GM12872 (cell line): ENCODE data around the gene ROGDI.

Experiments used
- TF ChIP-seq, protein P1 (sequence below): IDR thresholded peaks from 3 replicates; pipeline ENCODE4 v1.5.1; 2011; ENCODE audit warnings: low read depth, mild to moderate bottlenecking, low read length, moderate library complexity; ENCODE audit not compliant: insufficient read depth

ROGDI gene

DNA sequence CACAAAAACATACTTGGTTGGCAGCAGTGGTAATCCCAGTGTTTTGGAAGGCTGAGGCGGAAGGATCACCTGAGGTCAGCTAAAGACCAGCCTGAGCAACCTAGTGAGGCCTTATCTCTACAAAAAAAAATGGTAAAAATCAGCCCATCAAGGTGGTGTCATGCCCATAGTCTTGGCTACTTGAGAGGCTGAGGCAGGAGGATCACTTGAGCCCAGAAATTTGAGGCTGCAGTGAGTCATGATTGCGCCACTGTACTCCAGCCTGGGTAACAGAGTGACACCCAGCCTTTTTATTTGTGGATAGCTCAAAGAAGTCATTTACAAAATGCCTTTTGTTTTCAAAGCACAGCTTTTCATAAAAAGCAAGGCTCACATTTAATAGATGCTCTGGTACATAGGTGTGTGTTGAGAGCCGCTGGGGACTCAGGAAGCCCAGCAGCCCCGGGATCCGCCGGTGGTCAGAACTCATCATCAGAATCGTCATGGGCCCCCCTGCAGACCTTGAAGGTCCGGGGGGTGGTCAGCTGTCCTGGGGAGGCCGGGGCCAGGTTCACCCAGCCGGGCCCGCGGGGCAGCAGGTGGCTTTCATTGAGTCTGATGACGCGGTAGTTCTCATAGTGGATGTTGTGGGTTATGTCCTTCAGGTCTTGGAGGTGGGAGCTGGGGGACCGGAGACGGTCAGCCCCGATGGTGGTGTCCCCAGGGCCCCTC is 24.9 kb downstream of the ROGDI start:
- TF ChIP-seq, protein P1, sequence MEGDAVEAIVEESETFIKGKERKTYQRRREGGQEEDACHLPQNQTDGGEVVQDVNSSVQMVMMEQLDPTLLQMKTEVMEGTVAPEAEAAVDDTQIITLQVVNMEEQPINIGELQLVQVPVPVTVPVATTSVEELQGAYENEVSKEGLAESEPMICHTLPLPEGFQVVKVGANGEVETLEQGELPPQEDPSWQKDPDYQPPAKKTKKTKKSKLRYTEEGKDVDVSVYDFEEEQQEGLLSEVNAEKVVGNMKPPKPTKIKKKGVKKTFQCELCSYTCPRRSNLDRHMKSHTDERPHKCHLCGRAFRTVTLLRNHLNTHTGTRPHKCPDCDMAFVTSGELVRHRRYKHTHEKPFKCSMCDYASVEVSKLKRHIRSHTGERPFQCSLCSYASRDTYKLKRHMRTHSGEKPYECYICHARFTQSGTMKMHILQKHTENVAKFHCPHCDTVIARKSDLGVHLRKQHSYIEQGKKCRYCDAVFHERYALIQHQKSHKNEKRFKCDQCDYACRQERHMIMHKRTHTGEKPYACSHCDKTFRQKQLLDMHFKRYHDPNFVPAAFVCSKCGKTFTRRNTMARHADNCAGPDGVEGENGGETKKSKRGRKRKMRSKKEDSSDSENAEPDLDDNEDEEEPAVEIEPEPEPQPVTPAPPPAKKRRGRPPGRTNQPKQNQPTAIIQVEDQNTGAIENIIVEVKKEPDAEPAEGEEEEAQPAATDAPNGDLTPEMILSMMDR, result no peak

DNA sequence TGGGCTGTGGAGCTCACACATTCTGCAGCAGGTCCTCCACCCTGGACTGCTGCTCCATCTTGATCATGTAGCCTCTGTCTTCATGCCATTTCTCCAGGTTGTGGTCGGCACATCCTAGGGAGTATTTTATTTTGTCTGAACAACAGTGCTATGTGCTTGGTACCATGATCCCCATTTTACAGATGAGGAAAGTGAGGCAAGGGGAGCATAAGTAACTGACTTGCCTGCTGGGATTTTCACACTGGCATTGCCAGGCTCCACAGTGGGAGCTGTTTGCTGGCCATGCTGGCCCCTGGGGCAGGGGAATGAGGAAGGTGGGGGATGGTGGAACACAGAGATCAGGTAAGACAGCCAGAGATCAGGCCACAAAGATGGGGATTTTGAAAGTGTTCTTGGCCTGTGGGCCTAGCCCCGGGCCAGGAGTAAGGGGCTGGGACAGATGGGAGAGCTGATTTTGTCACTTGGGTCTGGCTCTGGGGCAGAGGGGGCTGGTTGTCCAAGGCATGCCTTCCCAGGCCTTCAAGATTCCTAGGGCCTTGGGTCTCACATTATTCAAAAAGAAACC is 26.2 kb downstream of the ROGDI start:
- TF ChIP-seq, protein P1, result no peak

DNA sequence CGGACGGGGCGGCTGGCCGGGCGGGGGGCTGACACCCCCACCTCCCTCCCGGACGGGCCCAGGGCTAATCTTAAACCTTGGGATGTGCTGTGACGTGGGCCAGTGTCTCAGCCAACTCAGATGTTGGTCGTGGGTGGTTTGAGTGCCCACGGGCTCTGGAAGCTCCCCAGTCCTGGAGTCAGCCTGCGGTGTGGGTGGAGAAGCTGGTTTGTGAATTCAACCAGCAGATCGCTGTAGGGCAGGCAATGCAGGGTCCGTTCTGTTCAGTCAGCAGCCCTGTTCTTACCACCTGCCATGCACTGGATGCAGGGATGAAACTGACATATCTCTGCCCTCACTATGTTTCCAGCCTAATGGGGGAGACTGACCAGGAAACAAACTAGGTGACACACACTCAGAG is 27.4 kb downstream of the ROGDI start:
- TF ChIP-seq, protein P1, result no peak

GRCh38 chr16:4772351-4772750 is 30.1 kb downstream of the ROGDI start:
- TF ChIP-seq, protein P1, result no peak

DNA sequence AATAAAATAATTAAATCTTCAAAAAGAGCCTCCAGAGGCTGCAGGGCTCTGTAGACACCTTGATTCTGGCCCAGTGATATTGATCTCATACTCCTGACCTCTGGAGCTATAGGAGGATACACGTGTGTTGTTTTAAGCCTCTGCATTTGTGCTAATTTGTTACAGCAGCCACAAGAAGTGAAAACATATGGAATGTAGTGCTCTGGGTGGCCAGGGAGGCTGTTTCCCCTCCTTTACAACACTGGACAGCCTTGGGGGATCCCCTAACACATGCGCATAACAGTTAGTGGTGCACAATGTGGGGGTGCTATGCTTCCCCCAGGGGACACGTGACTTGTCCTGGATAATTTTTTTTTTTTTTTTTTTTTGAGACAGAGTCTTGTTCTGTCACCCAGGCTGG is 30.8 kb downstream of the ROGDI start:
- TF ChIP-seq, protein P1, result no peak

- TF ChIP-seq, protein P1, result no peak
Observed at GRCh38 chr16:4769306-4769638, 33.2 kb downstream of the ROGDI start.

DNA sequence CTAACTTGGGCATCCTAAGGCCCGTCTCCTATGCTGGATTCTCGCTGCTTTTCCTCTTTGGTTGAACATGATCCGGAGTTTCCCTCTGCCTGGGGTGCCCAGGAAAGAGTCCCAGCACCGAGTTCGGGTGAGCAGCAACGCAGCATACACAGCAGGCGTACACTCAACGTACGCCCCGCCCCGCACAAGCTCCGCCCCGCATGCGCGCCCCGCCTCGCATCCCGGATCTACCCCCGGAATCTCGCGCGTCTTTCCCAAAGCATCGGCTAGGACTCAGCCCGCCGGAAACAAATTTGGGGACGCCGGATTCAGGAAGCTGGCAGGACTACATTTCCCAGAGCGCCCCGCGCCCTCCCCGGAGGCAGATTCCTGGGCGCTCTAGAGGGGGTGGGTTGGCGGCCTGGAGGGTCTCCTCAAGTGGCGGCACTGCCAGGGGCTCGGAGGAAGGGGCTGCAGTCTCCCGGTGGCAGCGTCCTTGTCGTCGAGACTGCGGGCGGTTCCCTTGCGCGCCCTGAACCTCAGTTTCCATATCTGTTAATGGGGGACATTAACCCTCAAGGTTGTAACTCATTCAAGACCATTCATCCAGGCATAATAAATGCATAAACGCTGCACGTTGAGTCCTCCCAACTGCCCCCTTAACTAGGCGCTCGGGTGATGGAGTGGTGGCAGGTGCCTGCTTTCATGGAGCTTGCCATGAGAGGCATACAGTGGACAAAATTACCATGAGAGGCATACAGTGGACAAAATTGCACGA is 33.7 kb downstream of the ROGDI start:
- TF ChIP-seq, protein P1, result no peak
